ENCODE data around the gene TMEM212. TPM values are rescaled to one million over a fixed set of nuclear protein-coding genes. Genes with fewer than 3 reads are reported as not detected.

TMEM212 gene
- polyA plus RNA-seq, 1 experiment, result not detected

DNA sequence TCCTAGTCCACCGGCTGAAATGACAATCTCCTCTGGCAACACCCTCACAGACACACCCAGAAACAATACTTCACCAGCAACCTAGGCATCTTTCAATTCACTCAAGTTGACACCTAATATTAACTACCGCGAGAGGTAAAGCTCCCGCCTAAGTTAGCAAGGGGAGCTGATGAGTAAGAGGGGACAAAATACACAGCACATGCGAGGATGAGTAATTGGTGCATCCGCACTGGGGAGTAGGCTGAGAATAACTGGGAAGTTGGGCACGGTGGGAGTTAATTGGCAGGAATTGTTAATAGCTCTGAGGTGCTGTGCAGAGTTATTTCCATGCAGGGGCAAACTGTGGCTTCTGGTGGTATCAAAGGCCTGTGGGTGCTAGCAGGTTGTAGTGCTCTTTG, 18.3 kb upstream of the TMEM212 start:
- POLR2A ChIA-PET, result interaction anchor here (0.5 kb wide), 1 partner anchor 15 kb away, joined by 4 read pairs; the partner anchor contains the start of gene PLD1
- CTCF ChIA-PET, result interaction anchor here (0.6 to 0.9 kb wide), 2 partner anchors 53 to 259 kb away, joined by 3 to 5 read pairs; no protein-coding TSS in a partner anchor
- no peaks in the 10 kb centered on the region for H3K36me3 ChIP-seq (ENCODE audit: control insufficient read depth, insufficient read depth, low read length)
- no peaks in the 10 kb centered on the region for H3K27me3 ChIP-seq (ENCODE audit: control insufficient read depth, insufficient read depth, low read length)
- TF ChIP-seq CTCF (IDR thresholded peaks at IDR 0.05; ENCODE audit: insufficient read depth, low read depth, low read length), result no peak
- no peak overlapping the region for H3K4me3 ChIP-seq (ENCODE audit: low read depth, low read length)
- no peak for DNase-seq (ENCODE audit: low read depth)

DNA sequence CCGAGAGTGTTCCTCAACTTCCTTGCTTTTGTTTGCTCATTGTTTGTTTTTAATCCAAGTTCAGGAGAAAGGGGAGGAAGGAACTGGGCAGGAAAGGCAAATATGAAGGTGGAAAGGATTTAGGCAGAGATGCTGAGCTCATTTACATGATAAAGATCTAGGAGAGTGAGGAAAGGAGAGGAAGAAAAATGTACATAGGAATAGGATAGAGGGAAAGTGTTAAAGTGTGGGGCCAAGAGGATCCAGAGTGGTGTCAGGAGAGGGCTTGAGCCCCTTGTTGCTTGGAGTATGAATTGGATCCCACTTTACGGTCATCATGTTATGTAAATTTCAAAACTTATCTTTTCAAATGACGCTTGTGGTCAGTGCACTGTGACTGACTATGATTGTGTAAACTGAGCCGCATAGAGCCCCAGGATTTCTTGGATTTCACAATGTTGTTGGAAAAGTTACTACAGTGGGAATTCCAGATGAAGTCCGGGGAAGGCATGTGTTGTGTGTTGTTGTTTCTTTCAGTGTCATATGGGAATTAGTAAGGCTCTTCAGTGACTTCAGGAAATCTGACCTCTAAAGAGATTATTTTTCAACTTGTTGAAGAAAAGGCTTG, 17.8 kb upstream of the TMEM212 start:
- no peak for TF ChIP-seq CTCF (IDR thresholded peaks at IDR 0.05; ENCODE audit: insufficient read depth, low read depth, low read length)
- DNase-seq (ENCODE audit: low read depth), result peak; percentile 75
- ChIA-PET CTCF (interaction anchor here (0.6 kb wide), 1 partner anchor 258 kb away, joined by 3 read pairs; no protein-coding TSS in a partner anchor), POLR2A (interaction anchor here (0.5 kb wide), 1 partner anchor 15 kb away, joined by 4 read pairs; the partner anchor contains the start of gene PLD1)
- Histone ChIP-seq H3K36me3 (ENCODE audit: control insufficient read depth, insufficient read depth, low read length) (no peaks in the 10 kb centered on the region), H3K27me3 (ENCODE audit: control insufficient read depth, insufficient read depth, low read length) (no peaks in the 10 kb centered on the region), H3K4me3 (ENCODE audit: low read depth, low read length) (no peak overlapping the region)

DNA sequence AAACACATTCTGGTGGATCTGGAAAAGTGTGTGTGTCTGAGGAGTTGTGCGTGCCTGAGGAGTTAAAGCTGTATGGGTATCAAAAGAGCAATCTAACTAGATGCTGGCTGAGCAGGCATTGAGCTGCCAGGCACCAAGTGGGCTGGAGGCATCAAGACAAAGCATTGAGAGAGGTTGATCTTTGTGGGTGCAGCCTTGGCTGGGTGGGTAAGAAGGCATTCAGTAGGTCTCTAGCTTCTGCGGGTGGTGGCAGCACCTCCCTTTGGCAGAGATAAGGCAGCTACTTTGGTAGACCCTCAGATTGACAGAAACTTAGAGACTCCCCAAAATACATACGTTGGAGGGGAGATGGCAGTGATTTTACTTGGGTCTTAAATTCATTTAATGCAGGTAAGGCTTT, 15.8 kb upstream of the TMEM212 start:
- POLR2A ChIA-PET, result no interaction called here
- CTCF ChIA-PET, result interaction anchor here (0.6 to 3.5 kb wide), 3 partner anchors 12 to 165 kb away, joined by 3 to 14 read pairs (median 3); no protein-coding TSS in a partner anchor
- TF ChIP-seq CTCF (IDR thresholded peaks at IDR 0.05; ENCODE audit: insufficient read depth, low read depth, low read length), result no peak
- H3K4me3 ChIP-seq (ENCODE audit: low read depth, low read length), result no peak overlapping the region
- no peak for DNase-seq (ENCODE audit: low read depth)
- no peaks in the 10 kb centered on the region for H3K36me3 ChIP-seq (ENCODE audit: control insufficient read depth, insufficient read depth, low read length)
- H3K27me3 ChIP-seq (ENCODE audit: control insufficient read depth, insufficient read depth, low read length), result no peaks in the 10 kb centered on the region

DNA sequence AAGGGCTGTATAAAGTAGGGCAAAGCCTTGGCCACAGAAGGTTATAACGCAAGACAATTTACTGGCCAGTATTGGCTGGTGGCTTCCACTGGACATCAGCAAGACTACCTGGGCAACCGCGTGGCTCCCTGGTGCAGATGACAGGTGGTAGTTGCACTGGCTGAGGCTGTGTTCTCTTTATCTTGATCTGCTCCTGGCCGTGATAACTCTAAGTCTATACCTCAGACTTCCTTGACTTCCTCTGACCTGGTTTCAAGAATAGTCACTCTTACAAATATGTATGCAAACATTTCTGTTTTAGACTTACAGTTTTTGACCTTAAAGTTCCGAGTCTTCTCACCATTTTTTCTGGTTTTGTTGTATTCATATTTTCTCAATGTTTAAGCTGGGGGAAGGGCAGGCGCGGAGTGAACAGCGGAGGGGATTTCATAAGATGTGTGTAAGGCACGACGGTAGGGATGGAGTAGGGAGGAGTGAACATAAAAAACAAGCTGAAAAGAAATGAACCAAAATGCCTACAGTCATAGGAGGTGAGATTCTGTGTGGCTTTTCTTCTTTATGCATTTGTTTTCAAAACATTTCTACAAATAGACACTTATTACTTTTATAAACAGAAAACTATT, 15.2 kb upstream of the TMEM212 start:
- TF ChIP-seq CTCF (IDR thresholded peaks at IDR 0.05; ENCODE audit: insufficient read depth, low read depth, low read length), result no peak
- ChIA-PET CTCF (interaction anchor here (0.9 to 3.5 kb wide), 5 partner anchors 10 to 181 kb away, joined by 3 to 14 read pairs (median 5); no protein-coding TSS in a partner anchor), POLR2A (no interaction called here)
- H3K4me3 ChIP-seq (ENCODE audit: low read depth, low read length), result no peak overlapping the region
- no peak for DNase-seq (ENCODE audit: low read depth)
- no peaks in the 10 kb centered on the region for H3K27me3 ChIP-seq (ENCODE audit: control insufficient read depth, insufficient read depth, low read length)
- no peaks in the 10 kb centered on the region for H3K36me3 ChIP-seq (ENCODE audit: control insufficient read depth, insufficient read depth, low read length)

All from BJ (cell line).